K562 (cell line): ENCODE results near the gene HAUS7. TPM values are rescaled to one million over a fixed set of nuclear protein-coding genes. Genes with fewer than 3 reads are reported as not detected.
A peak's percentile ranks its signal among the peaks of the same experiment; 100 is the strongest.

Source experiments
- ATAC-seq: fragments of 200-7000 bp; cut with Tn5 transposase; 3 replicates; pipeline ENCODE4 v1.9.1; 2020; ENCODE audit warnings: moderate library complexity
- BruUV-seq: library from RNA; stranded (reverse); fragments of 400-500 nt; replicated peaks from 2 replicates; lab custom pipeline; 2021; lab: Mats Ljungman, UMichigan
- CTCF ChIA-PET: fragments of 300-600 bp; formaldehyde crosslinking; extraction: SDS; loops from one replicate; lab custom pipeline; 2021; ENCODE audit warnings: low intra/inter-chr PET ratio; lab: Yijun Ruan, JAX
- POLR2A ChIA-PET: fragments of 300-600, 350-650 bp; sonication (Branson Sonifier 250); formaldehyde crosslinking; extraction: SDS; loops from one replicate; lab custom pipeline; 2021; ENCODE audit warnings: antibody characterized with exemption, inconsistent platforms; lab: Yijun Ruan, JAX
- DNase-seq, 4 experiments: peaks; one replicate each; pipeline versions ENCODE4 v3.0.0 to v3.0.0-alpha.2; 2011 to 2018; ENCODE audit warnings: low spot score in 3 of 4, mixed read lengths in 3 of 4; ENCODE audit errors: extremely low read depth in 1 of 4
- FAIRE-seq: peaks from 2 replicates; lab custom pipeline; 2011; peaks lifted over from hg19 to GRCh38; lab: Jason Lieb, UNC
- H2AFZ ChIP-seq: 2 replicates; pipeline ENCODE4 v1.6.0; 2011; ENCODE audit warnings: low read depth, low read length, control low read depth, inconsistent platforms
- H3K27ac ChIP-seq: fragments of 200-600 bp; 3 replicates; pipeline ENCODE4 v1.8.0; 2011; ENCODE audit warnings: low read depth, mild to moderate bottlenecking, control low read depth, inconsistent platforms, low read length, moderate library complexity, mixed read lengths; ENCODE audit errors: extremely low read depth
- H3K27me3 ChIP-seq, 2 experiments: fragments of 300-600 bp in 1 of 2; 2 replicates in 1 of 2; 3 replicates in 1 of 2; pipeline versions ENCODE4 v1.6.0 to v1.8.0; 2011; ENCODE audit warnings: inconsistent platforms in 2 of 2, low read length in 2 of 2, mild to moderate bottlenecking in 1 of 2, mixed read lengths in 1 of 2, moderate library complexity in 1 of 2; ENCODE audit not compliant: control insufficient read depth in 2 of 2, insufficient read depth in 2 of 2
- H3K36me3 ChIP-seq: fragments of 300-600 bp; 3 replicates; pipeline ENCODE4 v1.8.0; 2011; ENCODE audit warnings: mild to moderate bottlenecking, low read length, inconsistent platforms; ENCODE audit not compliant: control insufficient read depth, insufficient read depth
- H3K4me1 ChIP-seq, 2 experiments: fragments of 200-600 bp in 1 of 2; replicated peaks in 1 of 2; 2 replicates in 1 of 2; 3 replicates in 1 of 2; pipeline versions ENCODE4 v1.5.1 to v1.8.0; 2011; ENCODE audit warnings: inconsistent platforms in 2 of 2, low read length in 2 of 2, mild to moderate bottlenecking in 1 of 2, mixed read lengths in 1 of 2, moderate library complexity in 1 of 2; ENCODE audit not compliant: control insufficient read depth in 2 of 2, insufficient read depth in 2 of 2
- H3K4me2 ChIP-seq: 2 replicates; pipeline ENCODE4 v1.6.1; 2011; ENCODE audit warnings: low read length, control low read depth, inconsistent platforms, mixed read lengths; ENCODE audit not compliant: insufficient read depth
- H3K4me3 ChIP-seq: fragments of 200-600 bp; sonication (generic), shearing (Covaris generic); 2 replicates; pipeline ENCODE4 v1.5.1; 2016; ENCODE audit warnings: control low read depth, inconsistent platforms
- H3K79me2 ChIP-seq: fragments of 200-600 bp; 3 replicates; pipeline ENCODE4 v1.8.0; 2011; ENCODE audit warnings: low read length, inconsistent platforms; ENCODE audit not compliant: control insufficient read depth, insufficient read depth
- H3K9ac ChIP-seq, 2 experiments: 2 replicates each; pipeline versions ENCODE4 v1.6.0 to v1.6.1; 2011; ENCODE audit warnings: low read depth in 2 of 2, low read length in 2 of 2, control low read depth in 1 of 2, inconsistent platforms in 1 of 2, mild to moderate bottlenecking in 1 of 2, mixed read lengths in 1 of 2; ENCODE audit not compliant: insufficient read depth in 1 of 2
- H3K9me1 ChIP-seq: one replicate; pipeline ENCODE4 v1.6.0; 2011; ENCODE audit warnings: inconsistent platforms, mild to moderate bottlenecking, low read length, moderate library complexity; ENCODE audit not compliant: control insufficient read depth, insufficient read depth
- H3K9me3 ChIP-seq: replicated peaks from 2 replicates; pipeline ENCODE4 v1.5.1; 2011; ENCODE audit warnings: low read depth, low read length, inconsistent platforms; ENCODE audit not compliant: control insufficient read depth, insufficient read depth
- H4K20me1 ChIP-seq: replicated peaks from 2 replicates; pipeline ENCODE4 v1.6.1; 2011; ENCODE audit warnings: low read length, inconsistent platforms, mixed read lengths; ENCODE audit not compliant: control insufficient read depth, insufficient read depth
- GATAD2A ChIP-seq: fragments of 450-650 bp; IDR thresholded peaks from 2 replicates; pipeline ENCODE4 v1.6.1; 2017
- HDGF ChIP-seq: fragments of 450-650 bp; IDR thresholded peaks from 2 replicates; pipeline ENCODE4 v1.6.1; 2016
- NFIC ChIP-seq: fragments of 450-650 bp; IDR thresholded peaks from 2 replicates; pipeline ENCODE4 v1.6.1; 2017; ENCODE audit warnings: mild to moderate bottlenecking, inconsistent platforms
- RBM25 ChIP-seq: fragments of 200-400 bp; formaldehyde crosslinking; IDR thresholded peaks from 2 replicates; pipeline ENCODE4 v1.6.1; 2018; ENCODE audit warnings: low read length, low read depth, moderate library complexity; ENCODE audit not compliant: severe bottlenecking
- SREBF2 ChIP-seq: sonication (generic); formaldehyde crosslinking; IDR thresholded peaks from 2 replicates; pipeline ENCODE4 v1.4.0; 2020; ENCODE audit warnings: mild to moderate bottlenecking, missing genetic modification reagents
- ZNF133 ChIP-seq: fragments of 250-450 bp; sonication (Bioruptor Pico); IDR thresholded peaks from 2 replicates; pipeline ENCODE4 v1.4.0; 2020; ENCODE audit warnings: mild to moderate bottlenecking
- ZNF766 ChIP-seq: fragments of 200-800 bp; sonication (Bioruptor generic); conservative IDR thresholded peaks from 2 replicates; pipeline ENCODE4 v1.6.1; 2016; ENCODE audit warnings: missing genetic modification characterization, missing compliant biosample characterization
- WGBS: fragments of 100-300 bp; shearing (Covaris generic); methylation state at CpG from one replicate; pipeline ENCODE4 v1.1.6; 2016; ENCODE audit warnings: low coverage, mixed read lengths; ENCODE audit not compliant: insufficient coverage; ENCODE audit errors: missing lambda C conversion rate; 5-methylcytosine and 5-hydroxymethylcytosine counted together
- in situ Hi-C: fragments of 300-500 bp; cut with MboI; formaldehyde crosslinking; loops from 4 replicates; pipeline ENCODE4 v1.15.0; 2018; ENCODE audit warnings: inconsistent platforms, mixed read lengths
- intact Hi-C: fragments of 100-400 bp; cut with micrococcal nuclease; formaldehyde crosslinking; loops from 2 replicates; pipeline ENCODE4 v1.14.2; 2022
- polyA plus RNA-seq, 8 experiments: library from polyadenylated mRNA; depleted of rRNA in 4 of 8; stranded (reverse) in 5 of 8; unstranded in 3 of 8; fragments of >200 nt; fragmentation: Nextera tagmentation in 2 of 8; fragmentation: Illumina TruSeq in 1 of 8; extraction: Ambion mirVana in 2 of 8; extraction: Trizol in 1 of 8; gene quantifications; 2 replicates each; pipeline versions ENCODE4 v1.2.1 to v1.2.3, GENCODE V29; 2011 to 2014; ENCODE audit warnings: inconsistent platforms in 1 of 8, missing spikeins in 1 of 8
- total RNA-seq, 7 experiments: library from RNA; depleted of rRNA in 6 of 7; stranded (reverse); fragments of >200 nt in 6 of 7; fragmentation: Illumina TruSeq in 2 of 7; extraction: Trizol in 2 of 7; gene quantifications; 2 replicates each; pipeline versions ENCODE4 v1.2.1 to v1.2.3, GENCODE V29; 2011 to 2021; ENCODE audit warnings: low replicate concordance in 1 of 7
- TF ChIP-seq, protein P1 (sequence below): fragments of 250-450 bp; sonication (Bioruptor Pico); IDR thresholded peaks from 2 replicates; pipeline ENCODE4 v1.8.0; 2021; ENCODE audit warnings: mild to moderate bottlenecking, moderate library complexity

Gene HAUS7
- total and polyA plus RNA-seq, 9 of the 15 experiments (the other 6 are each of a cell fraction or from before 2014, with no cell fraction given): 10.0 to 94.9 (median 48.8) TPM

DNA sequence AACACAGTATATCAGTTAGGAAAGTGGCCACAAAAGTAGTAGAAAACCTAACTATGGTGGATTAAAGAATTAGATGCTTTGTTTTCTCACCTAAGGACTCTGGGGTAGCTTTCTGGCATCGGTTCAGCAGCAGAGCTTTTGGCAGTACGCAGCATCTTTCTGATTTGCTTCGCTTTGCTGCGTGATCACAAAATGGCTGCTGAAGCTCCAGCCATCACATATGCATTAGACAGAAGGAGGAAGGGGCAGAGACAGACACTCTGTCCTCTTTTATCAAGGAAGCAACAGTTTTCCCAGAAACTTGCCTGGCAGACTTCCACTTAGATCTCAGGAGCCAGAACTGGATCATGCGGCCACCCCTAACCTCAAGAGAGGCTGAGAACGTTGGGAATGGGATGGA is 39.6 kb downstream of the HAUS7 start:
- no peak for ATAC-seq
- DNase-seq: no peak
- intact Hi-C loops (loop anchor here (10.0 kb wide), 1 partner anchor 396 kb away; no protein-coding TSS in a partner anchor), in situ Hi-C loops (no loop called here)
- no peak overlapping the region for H3K9ac ChIP-seq
- H3K27ac ChIP-seq: no peak overlapping the region
- no peak overlapping the region for H3K4me3 ChIP-seq
- BruUV-seq: no TSS peak
- H3K36me3 ChIP-seq: no peaks in the 10 kb centered on the region
- no peak overlapping the region for H2AFZ ChIP-seq
- TF ChIP-seq NFIC (no peak), GATAD2A (no peak), ZNF766 (CRISPR knock-in tag) (no peak), RBM25 (peak; percentile 86), SREBF2 (no peak), ZNF133 (CRISPR knock-in tag) (no peak), HDGF (no peak)
- TF ChIP-seq, protein P1, sequence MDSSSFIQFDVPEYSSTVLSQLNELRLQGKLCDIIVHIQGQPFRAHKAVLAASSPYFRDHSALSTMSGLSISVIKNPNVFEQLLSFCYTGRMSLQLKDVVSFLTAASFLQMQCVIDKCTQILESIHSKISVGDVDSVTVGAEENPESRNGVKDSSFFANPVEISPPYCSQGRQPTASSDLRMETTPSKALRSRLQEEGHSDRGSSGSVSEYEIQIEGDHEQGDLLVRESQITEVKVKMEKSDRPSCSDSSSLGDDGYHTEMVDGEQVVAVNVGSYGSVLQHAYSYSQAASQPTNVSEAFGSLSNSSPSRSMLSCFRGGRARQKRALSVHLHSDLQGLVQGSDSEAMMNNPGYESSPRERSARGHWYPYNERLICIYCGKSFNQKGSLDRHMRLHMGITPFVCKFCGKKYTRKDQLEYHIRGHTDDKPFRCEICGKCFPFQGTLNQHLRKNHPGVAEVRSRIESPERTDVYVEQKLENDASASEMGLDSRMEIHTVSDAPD (CRISPR knock-in tag): no peak
- no peaks in the 10 kb centered on the region; a peak in 1 of 5 replicates for H3K4me1 ChIP-seq
- no peaks in the 10 kb centered on the region for H4K20me1 ChIP-seq
- H3K79me2 ChIP-seq: no peaks in the 10 kb centered on the region
- H3K9me1 ChIP-seq: no peaks in the 10 kb centered on the region
- FAIRE-seq: no peak
- CTCF ChIA-PET: no interaction called here
- POLR2A ChIA-PET: no interaction called here
- H3K9me3 ChIP-seq: no peaks in the 10 kb centered on the region; the same call in 1 of the 2 replicates
- peaks cover 7 to 15% of the 10 kb centered on the region in 2 experiments; a peak in 3 of 5 replicates for H3K27me3 ChIP-seq
- no peak overlapping the region for H3K4me2 ChIP-seq
- WGBS: 25% methylated on average over 5 of the region's 6 CpGs
